H54 (cell line): ENCODE data around the gene NPAS4.

Source experiments
- DNase-seq: peaks from one replicate; pipeline ENCODE4 v3.0.0; 2011; ENCODE audit warnings: low spot score, mixed read lengths; ENCODE audit not compliant: insufficient read length
- FAIRE-seq: peaks from 3 replicates; lab custom pipeline; 2011; peaks lifted over from hg19 to GRCh38; lab: Jason Lieb, UNC
- POLR2A ChIP-seq: IDR thresholded peaks from 2 replicates; pipeline ENCODE4 v1.6.1; 2011; ENCODE audit warnings: low read depth, mild to moderate bottlenecking, low read length

Gene NPAS4

GRCh38 chr11:66409226-66409625 is 11.6 kb upstream of the NPAS4 start:
- FAIRE-seq (no peak), DNase-seq (no peak)
- no peak for TF ChIP-seq POLR2A

GRCh38 chr11:66410191-66410590 is 10.6 kb upstream of the NPAS4 start:
- TF ChIP-seq POLR2A = no peak
- DNase-seq (no peak), FAIRE-seq (no peak)

- FAIRE-seq (no peak), DNase-seq (no peak)
- TF ChIP-seq POLR2A = no peak
Measured at GRCh38 chr11:66411323-66411722, 9.5 kb upstream of the NPAS4 start.

- no peak for DNase-seq
- no peak for FAIRE-seq
- no peak for TF ChIP-seq POLR2A
Measured at GRCh38 chr11:66412110-66412509, 8.7 kb upstream of the NPAS4 start.

GRCh38 chr11:66413167-66413566 is 7.7 kb upstream of the NPAS4 start:
- no peak for FAIRE-seq
- DNase-seq = no peak
- TF ChIP-seq POLR2A = no peak

- no peak for FAIRE-seq
- TF ChIP-seq POLR2A = no peak
- DNase-seq = no peak
Measured at GRCh38 chr11:66414120-66414934, 6.5 kb upstream of the NPAS4 start.

- FAIRE-seq = no peak
Measured at GRCh38 chr11:66415423-66415822, 5.4 kb upstream of the NPAS4 start.

GRCh38 chr11:66417000-66417399 is 3.8 kb upstream of the NPAS4 start:
- FAIRE-seq (no peak), DNase-seq (no peak)
- TF ChIP-seq POLR2A = no peak

More at GRCh38 chr11:66415423-66415822, 5.4 kb upstream of the NPAS4 start:
- TF ChIP-seq POLR2A = no peak
- no peak for DNase-seq

- no peak for TF ChIP-seq POLR2A
- FAIRE-seq (no peak), DNase-seq (peak; percentile 96)
Measured at GRCh38 chr11:66418168-66418985, 2.5 kb upstream of the NPAS4 start.

- DNase-seq = no peak
- no peak for FAIRE-seq
Measured at GRCh38 chr11:66418986-66419308, 1.9 kb upstream of the NPAS4 start.

GRCh38 chr11:66419825-66420224 is 1.0 kb upstream of the NPAS4 start:
- DNase-seq (no peak), FAIRE-seq (no peak)
- no peak for TF ChIP-seq POLR2A

More at GRCh38 chr11:66418986-66419308, 1.9 kb upstream of the NPAS4 start:
- TF ChIP-seq POLR2A = no peak

GRCh38 chr11:66421492-66422205 is 814 bp downstream of the NPAS4 start:
- FAIRE-seq (no peak), DNase-seq (peak; percentile 65)
- no peak for TF ChIP-seq POLR2A

GRCh38 chr11:66426314-66426713 is 5.5 kb downstream of the NPAS4 start:
- DNase-seq (no peak), FAIRE-seq (no peak)
- TF ChIP-seq POLR2A = no peak

GRCh38 chr11:66428933-66429332 is 8.1 kb downstream of the NPAS4 start:
- no peak for TF ChIP-seq POLR2A
- no peak for DNase-seq
- no peak for FAIRE-seq
